ENCODE results near the gene MRC2. TPM values are rescaled to one million over a fixed set of nuclear protein-coding genes. Genes with fewer than 3 reads are reported as not detected.

Gene MRC2
- total RNA-seq, 1 donor from 2014 or later = 175 TPM

GRCh38 chr17:62649570-62649969 lies 22.1 kb downstream of the MRC2 start:
- no peak overlapping the region for H3K4me3 ChIP-seq (ENCODE audit: low read length in 3 of 3)
- no peak overlapping the region for H3K27ac ChIP-seq (ENCODE audit: low read depth, low read length)

GRCh38 chr17:62650587-62650986 lies 23.1 kb downstream of the MRC2 start:
- no peaks in the 10 kb centered on the region for H3K36me3 ChIP-seq (ENCODE audit: control insufficient read depth in 3 of 3, insufficient read depth in 3 of 3, low read length in 3 of 3)
- peaks cover 2 to 9% (median 5%) of the 10 kb centered on the region in 3 donors for H3K27me3 ChIP-seq (ENCODE audit: control insufficient read depth in 3 of 3, insufficient read depth in 3 of 3, low read length in 3 of 3)
- no peak overlapping the region for H3K4me3 ChIP-seq (ENCODE audit: low read length in 3 of 3)
- peaks cover 31 to 35% (median 34%) of the 10 kb centered on the region in 3 donors for H3K4me1 ChIP-seq (ENCODE audit: control insufficient read depth in 3 of 3, insufficient read depth in 3 of 3, low read length in 3 of 3)
- no peaks in the 10 kb centered on the region for H3K9me3 ChIP-seq (ENCODE audit: control insufficient read depth in 3 of 3, low read length in 3 of 3)
- no peak overlapping the region for H3K27ac ChIP-seq (ENCODE audit: low read depth, low read length)
- H3K9ac ChIP-seq (ENCODE audit: low read depth in 1 of 3, low read length in 3 of 3) = no peak overlapping the region

More at GRCh38 chr17:62649570-62649969, 22.1 kb downstream of the MRC2 start:
- peaks cover 29 to 32% (median 31%) of the 10 kb centered on the region in 3 donors for H3K4me1 ChIP-seq (ENCODE audit: control insufficient read depth in 3 of 3, insufficient read depth in 3 of 3, low read length in 3 of 3)
- H3K9ac ChIP-seq (ENCODE audit: low read depth in 1 of 3, low read length in 3 of 3) = no peak overlapping the region
- no peaks in the 10 kb centered on the region for H3K36me3 ChIP-seq (ENCODE audit: control insufficient read depth in 3 of 3, insufficient read depth in 3 of 3, low read length in 3 of 3)
- H3K9me3 ChIP-seq (ENCODE audit: control insufficient read depth in 3 of 3, low read length in 3 of 3) = no peaks in the 10 kb centered on the region
- peaks cover 2 to 9% (median 5%) of the 10 kb centered on the region in 3 donors for H3K27me3 ChIP-seq (ENCODE audit: control insufficient read depth in 3 of 3, insufficient read depth in 3 of 3, low read length in 3 of 3)

- H3K9ac ChIP-seq (ENCODE audit: low read depth in 1 of 3, low read length in 3 of 3) = peak overlapping the region; percentile 43 to 50 (median 45)
- no peaks in the 10 kb centered on the region for H3K9me3 ChIP-seq (ENCODE audit: control insufficient read depth in 3 of 3, low read length in 3 of 3)
- peaks cover 2 to 12% (median 5%) of the 10 kb centered on the region in 3 donors for H3K27me3 ChIP-seq (ENCODE audit: control insufficient read depth in 3 of 3, insufficient read depth in 3 of 3, low read length in 3 of 3)
- no peaks in the 10 kb centered on the region for H3K36me3 ChIP-seq (ENCODE audit: control insufficient read depth in 3 of 3, insufficient read depth in 3 of 3, low read length in 3 of 3)
- H3K4me1 ChIP-seq (ENCODE audit: control insufficient read depth in 3 of 3, insufficient read depth in 3 of 3, low read length in 3 of 3) = peaks cover 34 to 35% (median 34%) of the 10 kb centered on the region in 3 donors
- peak overlapping the region; percentile 54 to 64 (median 54) for H3K4me3 ChIP-seq (ENCODE audit: low read length in 3 of 3)
- H3K27ac ChIP-seq (ENCODE audit: low read depth, low read length) = peak overlapping the region; percentile 66
Measured at GRCh38 chr17:62652251-62653001, 25.0 kb downstream of the MRC2 start.

GRCh38 chr17:62653002-62653825 lies 25.7 kb downstream of the MRC2 start:
- Histone ChIP-seq H3K27ac (ENCODE audit: low read depth, low read length) (peak overlapping the region; percentile 66), H3K36me3 (ENCODE audit: control insufficient read depth in 3 of 3, insufficient read depth in 3 of 3, low read length in 3 of 3) (no peaks in the 10 kb centered on the region), H3K9ac (ENCODE audit: low read depth in 1 of 3, low read length in 3 of 3) (peak overlapping the region; percentile 33 to 50 (median 45)), H3K4me3 (ENCODE audit: low read length in 3 of 3) (peak overlapping the region; percentile 54 to 58 (median 54)), H3K4me1 (ENCODE audit: control insufficient read depth in 3 of 3, insufficient read depth in 3 of 3, low read length in 3 of 3) (peaks cover 33 to 34% (median 33%) of the 10 kb centered on the region in 3 donors), H3K9me3 (ENCODE audit: control insufficient read depth in 3 of 3, low read length in 3 of 3) (no peaks in the 10 kb centered on the region), H3K27me3 (ENCODE audit: control insufficient read depth in 3 of 3, insufficient read depth in 3 of 3, low read length in 3 of 3) (peaks cover 2 to 12% (median 5%) of the 10 kb centered on the region in 3 donors)

GRCh38 chr17:62653826-62654761 lies 26.6 kb downstream of the MRC2 start:
- Histone ChIP-seq H3K4me3 (ENCODE audit: low read length in 3 of 3) (peak overlapping the region in 2 of 3 donors; percentile 51 to 58), H3K9me3 (ENCODE audit: control insufficient read depth in 3 of 3, low read length in 3 of 3) (no peaks in the 10 kb centered on the region), H3K27me3 (ENCODE audit: control insufficient read depth in 3 of 3, insufficient read depth in 3 of 3, low read length in 3 of 3) (peaks cover 2 to 12% (median 5%) of the 10 kb centered on the region in 3 donors), H3K4me1 (ENCODE audit: control insufficient read depth in 3 of 3, insufficient read depth in 3 of 3, low read length in 3 of 3) (peaks cover 26 to 29% (median 27%) of the 10 kb centered on the region in 3 donors), H3K27ac (ENCODE audit: low read depth, low read length) (peak overlapping the region; percentile 28), H3K36me3 (ENCODE audit: control insufficient read depth in 3 of 3, insufficient read depth in 3 of 3, low read length in 3 of 3) (no peaks in the 10 kb centered on the region), H3K9ac (ENCODE audit: low read depth in 1 of 3, low read length in 3 of 3) (peak overlapping the region in 1 of 3 donors; percentile 33)

GRCh38 chr17:62655656-62656055 lies 28.2 kb downstream of the MRC2 start:
- Histone ChIP-seq H3K9me3 (ENCODE audit: control insufficient read depth in 3 of 3, low read length in 3 of 3) (peaks cover 0 to under 1% (median 0%) of the 10 kb centered on the region in 3 donors), H3K9ac (ENCODE audit: low read depth in 1 of 3, low read length in 3 of 3) (no peak overlapping the region), H3K4me1 (ENCODE audit: control insufficient read depth in 3 of 3, insufficient read depth in 3 of 3, low read length in 3 of 3) (peaks cover 26 to 27% (median 26%) of the 10 kb centered on the region in 3 donors), H3K27me3 (ENCODE audit: control insufficient read depth in 3 of 3, insufficient read depth in 3 of 3, low read length in 3 of 3) (peaks cover 2 to 12% (median 5%) of the 10 kb centered on the region in 3 donors), H3K36me3 (ENCODE audit: control insufficient read depth in 3 of 3, insufficient read depth in 3 of 3, low read length in 3 of 3) (no peaks in the 10 kb centered on the region), H3K4me3 (ENCODE audit: low read length in 3 of 3) (no peak overlapping the region), H3K27ac (ENCODE audit: low read depth, low read length) (no peak overlapping the region)

GRCh38 chr17:62656446-62656845 lies 29.0 kb downstream of the MRC2 start:
- Histone ChIP-seq H3K9me3 (ENCODE audit: control insufficient read depth in 3 of 3, low read length in 3 of 3) (peaks cover 0 to 4% (median 3%) of the 10 kb centered on the region in 3 donors), H3K27me3 (ENCODE audit: control insufficient read depth in 3 of 3, insufficient read depth in 3 of 3, low read length in 3 of 3) (peaks cover 2 to 12% (median 5%) of the 10 kb centered on the region in 3 donors), H3K27ac (ENCODE audit: low read depth, low read length) (no peak overlapping the region), H3K4me1 (ENCODE audit: control insufficient read depth in 3 of 3, insufficient read depth in 3 of 3, low read length in 3 of 3) (peaks cover 26 to 27% (median 26%) of the 10 kb centered on the region in 3 donors), H3K9ac (ENCODE audit: low read depth in 1 of 3, low read length in 3 of 3) (no peak overlapping the region), H3K36me3 (ENCODE audit: control insufficient read depth in 3 of 3, insufficient read depth in 3 of 3, low read length in 3 of 3) (no peaks in the 10 kb centered on the region), H3K4me3 (ENCODE audit: low read length in 3 of 3) (no peak overlapping the region)

GRCh38 chr17:62657145-62657665 lies 29.7 kb downstream of the MRC2 start:
- Histone ChIP-seq H3K27ac (ENCODE audit: low read depth, low read length) (no peak overlapping the region), H3K4me1 (ENCODE audit: control insufficient read depth in 3 of 3, insufficient read depth in 3 of 3, low read length in 3 of 3) (peaks cover 23 to 25% (median 24%) of the 10 kb centered on the region in 3 donors)

GRCh38 chr17:62657690-62658089 lies 30.2 kb downstream of the MRC2 start:
- Histone ChIP-seq H3K4me3 (ENCODE audit: low read length in 3 of 3) (no peak overlapping the region), H3K27ac (ENCODE audit: low read depth, low read length) (no peak overlapping the region), H3K4me1 (ENCODE audit: control insufficient read depth in 3 of 3, insufficient read depth in 3 of 3, low read length in 3 of 3) (peaks cover 19 to 21% (median 21%) of the 10 kb centered on the region in 3 donors), H3K36me3 (ENCODE audit: control insufficient read depth in 3 of 3, insufficient read depth in 3 of 3, low read length in 3 of 3) (no peaks in the 10 kb centered on the region), H3K9me3 (ENCODE audit: control insufficient read depth in 3 of 3, low read length in 3 of 3) (peaks cover 0 to 4% (median 3%) of the 10 kb centered on the region in 3 donors), H3K27me3 (ENCODE audit: control insufficient read depth in 3 of 3, insufficient read depth in 3 of 3, low read length in 3 of 3) (peaks cover 0 to 6% (median 0%) of the 10 kb centered on the region in 3 donors), H3K9ac (ENCODE audit: low read depth in 1 of 3, low read length in 3 of 3) (no peak overlapping the region)

More at GRCh38 chr17:62657145-62657665, 29.7 kb downstream of the MRC2 start:
- no peaks in the 10 kb centered on the region for H3K36me3 ChIP-seq (ENCODE audit: control insufficient read depth in 3 of 3, insufficient read depth in 3 of 3, low read length in 3 of 3)
- H3K9ac ChIP-seq (ENCODE audit: low read depth in 1 of 3, low read length in 3 of 3) = no peak overlapping the region
- peaks cover under 1 to 10% (median 2%) of the 10 kb centered on the region in 3 donors for H3K27me3 ChIP-seq (ENCODE audit: control insufficient read depth in 3 of 3, insufficient read depth in 3 of 3, low read length in 3 of 3)
- no peak overlapping the region for H3K4me3 ChIP-seq (ENCODE audit: low read length in 3 of 3)
- peaks cover 0 to 4% (median 3%) of the 10 kb centered on the region in 3 donors for H3K9me3 ChIP-seq (ENCODE audit: control insufficient read depth in 3 of 3, low read length in 3 of 3)
